ENCODE results near the gene ADGRB3.

ADGRB3 gene

DNA sequence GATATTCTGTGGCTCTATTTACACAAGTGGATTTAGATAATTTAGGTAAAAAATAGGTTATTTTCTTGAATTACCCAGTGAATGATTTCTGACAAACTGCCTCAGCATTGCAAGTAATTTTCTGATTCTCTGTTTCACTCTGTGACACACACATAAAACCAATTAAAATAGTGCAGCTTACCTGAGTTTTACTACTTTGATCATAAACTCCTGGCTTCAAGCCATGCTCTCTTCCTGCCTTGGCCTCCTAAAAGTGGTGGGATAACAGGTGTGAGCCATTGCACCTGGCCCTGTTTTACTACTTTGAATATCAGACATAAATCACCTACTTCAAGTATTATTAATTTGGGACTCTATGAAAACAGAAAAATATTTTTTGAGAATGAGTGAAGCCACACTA, 462.9 kb downstream of the ADGRB3 start:
- H3K18ac ChIP-seq (ENCODE audit: low read length) = no peak overlapping the region
- no peak overlapping the region for H2BK120ac ChIP-seq (ENCODE audit: low read depth, low read length)
- H3K23ac ChIP-seq (ENCODE audit: low read depth, low read length, poor library complexity) = no peak overlapping the region
- no peak overlapping the region for H3K27ac ChIP-seq (replicated peaks; ENCODE audit: low read length)
- H2AK5ac ChIP-seq (ENCODE audit: low read depth, low read length) = no peak overlapping the region
- H3K4ac ChIP-seq (ENCODE audit: low read length) = no peak overlapping the region
- no peaks in the 10 kb centered on the region for H3K9me3 ChIP-seq (replicated peaks in 1 of 2; ENCODE audit: control insufficient read depth in 2 of 2, insufficient read depth in 1 of 2, low read depth in 1 of 2, low read length in 2 of 2)
- H3K14ac ChIP-seq (ENCODE audit: low read length) = no peak overlapping the region
- no peaks in the 10 kb centered on the region for H3K79me1 ChIP-seq (ENCODE audit: low read depth, low read length)
- H3K4me2 ChIP-seq (ENCODE audit: insufficient read depth, low read length, poor library complexity, severe bottlenecking) = no peak overlapping the region
- no peak overlapping the region for H4K91ac ChIP-seq (ENCODE audit: low read depth, low read length, poor library complexity)
- H3K4me1 ChIP-seq (ENCODE audit: control insufficient read depth in 2 of 2, insufficient read depth in 1 of 2, low read depth in 1 of 2, low read length in 2 of 2) = peaks cover 5 to 22% of the 10 kb centered on the region in 2 donors
- no peak overlapping the region for H2AFZ ChIP-seq (ENCODE audit: low read length)
- no peak overlapping the region for H3K4me3 ChIP-seq (ENCODE audit: low read length in 2 of 2)
- DNase-seq (ENCODE audit: low spot score) = no peak
- H2BK12ac ChIP-seq (ENCODE audit: low read length) = no peak overlapping the region
- H2BK15ac ChIP-seq (ENCODE audit: low read length) = no peak overlapping the region
- H3K36me3 ChIP-seq (replicated peaks in 1 of 2; ENCODE audit: control insufficient read depth in 2 of 2, insufficient read depth in 2 of 2, low read length in 2 of 2) = no peaks in the 10 kb centered on the region
- H4K8ac ChIP-seq (ENCODE audit: low read depth, low read length) = no peak overlapping the region
- no peak overlapping the region for H2BK5ac ChIP-seq (ENCODE audit: low read length)
- no peaks in the 10 kb centered on the region for H3K27me3 ChIP-seq (ENCODE audit: control insufficient read depth in 3 of 3, insufficient read depth in 3 of 3, low read depth in 1 of 3, low read length in 3 of 3)
- H3K9ac ChIP-seq (ENCODE audit: low read depth, low read length, poor library complexity) = no peak overlapping the region

DNA sequence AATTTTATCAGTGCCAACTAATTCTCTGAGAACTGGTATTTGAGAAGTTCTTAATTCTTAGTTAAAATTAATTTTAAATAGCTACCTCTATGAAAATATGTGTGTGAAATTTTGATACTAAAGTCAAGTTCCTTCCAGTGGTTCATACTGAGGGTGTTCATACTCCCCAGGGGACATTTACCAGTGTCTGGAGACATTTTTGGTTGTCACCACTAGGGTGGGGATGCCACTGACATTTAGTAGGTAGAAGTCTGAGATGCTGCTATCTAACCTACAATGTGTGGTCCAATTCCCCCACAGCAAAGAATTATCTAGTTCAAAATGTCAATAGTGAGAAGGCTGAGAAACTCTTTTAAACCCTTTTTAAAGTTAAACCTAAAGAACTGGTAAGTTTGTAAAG, 463.8 kb downstream of the ADGRB3 start:
- Histone ChIP-seq H3K9me3 (replicated peaks in 1 of 2; ENCODE audit: control insufficient read depth in 2 of 2, insufficient read depth in 1 of 2, low read depth in 1 of 2, low read length in 2 of 2) (no peaks in the 10 kb centered on the region), H3K23ac (ENCODE audit: low read depth, low read length, poor library complexity) (no peak overlapping the region), H3K27ac (replicated peaks; ENCODE audit: low read length) (no peak overlapping the region), H2BK5ac (ENCODE audit: low read length) (no peak overlapping the region), H3K4ac (ENCODE audit: low read length) (no peak overlapping the region), H3K4me3 (ENCODE audit: low read length in 2 of 2) (no peak overlapping the region), H2BK120ac (ENCODE audit: low read depth, low read length) (no peak overlapping the region), H2AFZ (ENCODE audit: low read length) (no peak overlapping the region), H4K91ac (ENCODE audit: low read depth, low read length, poor library complexity) (no peak overlapping the region), H3K27me3 (ENCODE audit: control insufficient read depth in 3 of 3, insufficient read depth in 3 of 3, low read depth in 1 of 3, low read length in 3 of 3) (no peaks in the 10 kb centered on the region), H3K79me1 (ENCODE audit: low read depth, low read length) (no peaks in the 10 kb centered on the region), H2AK5ac (ENCODE audit: low read depth, low read length) (no peak overlapping the region), H3K14ac (ENCODE audit: low read length) (no peak overlapping the region), H3K9ac (ENCODE audit: low read depth, low read length, poor library complexity) (no peak overlapping the region), H3K18ac (ENCODE audit: low read length) (no peak overlapping the region), H4K8ac (ENCODE audit: low read depth, low read length) (no peak overlapping the region), H3K4me2 (ENCODE audit: insufficient read depth, low read length, poor library complexity, severe bottlenecking) (no peak overlapping the region), H2BK15ac (ENCODE audit: low read length) (no peak overlapping the region), H3K36me3 (replicated peaks in 1 of 2; ENCODE audit: control insufficient read depth in 2 of 2, insufficient read depth in 2 of 2, low read length in 2 of 2) (no peaks in the 10 kb centered on the region), H3K4me1 (ENCODE audit: control insufficient read depth in 2 of 2, insufficient read depth in 1 of 2, low read depth in 1 of 2, low read length in 2 of 2) (peaks cover 5 to 25% of the 10 kb centered on the region in 2 donors), H2BK12ac (ENCODE audit: low read length) (no peak overlapping the region)
- DNase-seq (ENCODE audit: low spot score) = no peak

DNA sequence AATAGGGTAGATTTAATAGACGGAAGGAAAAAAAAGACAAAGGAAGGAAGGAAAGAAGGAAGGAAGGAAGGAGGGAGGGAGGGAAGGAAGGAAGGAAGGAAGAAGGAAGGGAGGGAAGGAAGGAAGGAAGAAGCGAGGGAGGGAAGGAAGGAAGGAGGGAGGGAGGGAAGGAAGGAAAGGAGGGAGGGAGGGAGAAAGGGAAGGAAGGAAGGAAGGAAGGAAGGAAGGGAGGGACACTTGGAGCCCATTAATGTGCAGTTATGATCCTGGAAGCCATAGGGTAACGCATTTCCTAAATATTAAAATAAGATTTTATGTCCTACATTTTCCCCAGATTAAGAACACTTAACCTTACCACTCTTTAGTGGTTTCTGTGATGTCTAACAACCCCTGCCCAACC, 465.7 kb downstream of the ADGRB3 start:
- no peak for DNase-seq (ENCODE audit: low spot score)
- no peak overlapping the region for H2BK120ac ChIP-seq (ENCODE audit: low read depth, low read length)
- no peak overlapping the region for H2BK15ac ChIP-seq (ENCODE audit: low read length)
- no peak overlapping the region for H2BK12ac ChIP-seq (ENCODE audit: low read length)
- H3K9me3 ChIP-seq (replicated peaks in 1 of 2; ENCODE audit: control insufficient read depth in 2 of 2, insufficient read depth in 1 of 2, low read depth in 1 of 2, low read length in 2 of 2) = no peaks in the 10 kb centered on the region
- H2AK5ac ChIP-seq (ENCODE audit: low read depth, low read length) = no peak overlapping the region
- H3K4me3 ChIP-seq (ENCODE audit: low read length in 2 of 2) = no peak overlapping the region
- H3K79me1 ChIP-seq (ENCODE audit: low read depth, low read length) = no peaks in the 10 kb centered on the region
- no peaks in the 10 kb centered on the region for H3K27me3 ChIP-seq (ENCODE audit: control insufficient read depth in 3 of 3, insufficient read depth in 3 of 3, low read depth in 1 of 3, low read length in 3 of 3)
- no peak overlapping the region for H3K9ac ChIP-seq (ENCODE audit: low read depth, low read length, poor library complexity)
- H3K27ac ChIP-seq (replicated peaks; ENCODE audit: low read length) = no peak overlapping the region
- H3K4me2 ChIP-seq (ENCODE audit: insufficient read depth, low read length, poor library complexity, severe bottlenecking) = no peak overlapping the region
- H3K4me1 ChIP-seq (ENCODE audit: control insufficient read depth in 2 of 2, insufficient read depth in 1 of 2, low read depth in 1 of 2, low read length in 2 of 2) = peaks cover 5 to 21% of the 10 kb centered on the region in 2 donors
- H3K4ac ChIP-seq (ENCODE audit: low read length) = no peak overlapping the region
- WGBS, 2 donors (ENCODE audit: extremely low coverage in 2 of 2, insufficient read length in 2 of 2, insufficient replicate concordance in 1 of 2) = no CpG with 5 or more reads among the region's 3 CpGs
- no peaks in the 10 kb centered on the region for H3K36me3 ChIP-seq (replicated peaks in 1 of 2; ENCODE audit: control insufficient read depth in 2 of 2, insufficient read depth in 2 of 2, low read length in 2 of 2)
- H2BK5ac ChIP-seq (ENCODE audit: low read length) = no peak overlapping the region
- H3K14ac ChIP-seq (ENCODE audit: low read length) = no peak overlapping the region
- no peak overlapping the region for H3K18ac ChIP-seq (ENCODE audit: low read length)
- H4K91ac ChIP-seq (ENCODE audit: low read depth, low read length, poor library complexity) = no peak overlapping the region
- H3K23ac ChIP-seq (ENCODE audit: low read depth, low read length, poor library complexity) = no peak overlapping the region
- no peak overlapping the region for H2AFZ ChIP-seq (ENCODE audit: low read length)
- H4K8ac ChIP-seq (ENCODE audit: low read depth, low read length) = no peak overlapping the region

DNA sequence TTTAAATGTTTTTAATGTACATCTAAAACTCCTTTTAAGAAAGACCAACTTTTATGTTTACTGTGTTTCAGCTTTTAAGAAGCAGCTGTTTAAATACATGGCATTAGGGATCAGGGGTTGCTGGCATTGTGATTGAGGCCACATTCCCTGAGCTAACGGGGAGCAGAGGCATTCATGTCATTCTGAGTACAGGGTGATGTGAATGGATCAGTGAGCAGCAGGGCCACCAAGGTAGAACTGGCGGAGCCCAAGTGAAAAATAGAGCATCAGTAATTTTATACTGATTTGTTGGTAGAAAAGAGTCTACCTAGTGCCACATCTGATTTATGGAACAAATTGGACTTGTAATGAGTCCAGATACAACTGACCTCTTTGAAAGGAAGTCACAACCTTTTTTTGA, 467.3 kb downstream of the ADGRB3 start:
- no CpG with 5 or more reads among the region's 2 CpGs for WGBS, 2 donors (ENCODE audit: extremely low coverage in 2 of 2, insufficient read length in 2 of 2, insufficient replicate concordance in 1 of 2)
- Histone ChIP-seq H3K18ac (ENCODE audit: low read length) (no peak overlapping the region), H3K9ac (ENCODE audit: low read depth, low read length, poor library complexity) (no peak overlapping the region), H3K79me1 (ENCODE audit: low read depth, low read length) (no peaks in the 10 kb centered on the region), H3K23ac (ENCODE audit: low read depth, low read length, poor library complexity) (no peak overlapping the region), H4K8ac (ENCODE audit: low read depth, low read length) (no peak overlapping the region), H3K27ac (replicated peaks; ENCODE audit: low read length) (no peak overlapping the region), H3K4me3 (ENCODE audit: low read length in 2 of 2) (no peak overlapping the region), H2BK120ac (ENCODE audit: low read depth, low read length) (no peak overlapping the region), H3K4ac (ENCODE audit: low read length) (no peak overlapping the region), H3K4me1 (ENCODE audit: control insufficient read depth in 2 of 2, insufficient read depth in 1 of 2, low read depth in 1 of 2, low read length in 2 of 2) (peaks cover 2 to 16% of the 10 kb centered on the region in 2 donors), H3K9me3 (replicated peaks in 1 of 2; ENCODE audit: control insufficient read depth in 2 of 2, insufficient read depth in 1 of 2, low read depth in 1 of 2, low read length in 2 of 2) (no peaks in the 10 kb centered on the region), H2BK5ac (ENCODE audit: low read length) (no peak overlapping the region), H2AFZ (ENCODE audit: low read length) (no peak overlapping the region), H3K4me2 (ENCODE audit: insufficient read depth, low read length, poor library complexity, severe bottlenecking) (no peak overlapping the region), H3K36me3 (replicated peaks in 1 of 2; ENCODE audit: control insufficient read depth in 2 of 2, insufficient read depth in 2 of 2, low read length in 2 of 2) (no peaks in the 10 kb centered on the region), H2AK5ac (ENCODE audit: low read depth, low read length) (no peak overlapping the region), H4K91ac (ENCODE audit: low read depth, low read length, poor library complexity) (no peak overlapping the region), H2BK12ac (ENCODE audit: low read length) (no peak overlapping the region), H3K14ac (ENCODE audit: low read length) (no peak overlapping the region), H2BK15ac (ENCODE audit: low read length) (no peak overlapping the region), H3K27me3 (ENCODE audit: control insufficient read depth in 3 of 3, insufficient read depth in 3 of 3, low read depth in 1 of 3, low read length in 3 of 3) (no peaks in the 10 kb centered on the region)
- peak; percentile 33 for DNase-seq (ENCODE audit: low spot score)

All from neuronal stem cell (in vitro differentiated cells).